SJCRH30 (cell line): Measurements from ENCODE around the gene ITM2C. TPM values are rescaled to one million over a fixed set of nuclear protein-coding genes. Genes with fewer than 3 reads are reported as not detected.

Experiments used
- DNase-seq, 2 experiments: peaks; one replicate each; pipeline ENCODE4 v3.0.0-alpha.2; 2015 to 2020
- H3K27ac ChIP-seq: fragments of 250-450 bp; sonication (Bioruptor Pico); 2 replicates; pipeline ENCODE4 v1.5.1; 2020; ENCODE audit warnings: mild to moderate bottlenecking, moderate library complexity
- H3K27me3 ChIP-seq: fragments of 250-450 bp; sonication (Bioruptor Pico); 2 replicates; pipeline ENCODE4 v1.5.1; 2020; ENCODE audit warnings: mild to moderate bottlenecking, moderate library complexity
- H3K36me3 ChIP-seq: fragments of 250-450 bp; sonication (Bioruptor Pico); 2 replicates; pipeline ENCODE4 v1.5.1; 2020; ENCODE audit warnings: mild to moderate bottlenecking, moderate library complexity
- H3K4me1 ChIP-seq: fragments of 250-450 bp; sonication (Bioruptor Pico); 2 replicates; pipeline ENCODE4 v1.5.1; 2020; ENCODE audit warnings: mild to moderate bottlenecking, moderate library complexity
- H3K4me3 ChIP-seq: fragments of 250-450 bp; sonication (Bioruptor Pico); 2 replicates; pipeline ENCODE4 v1.5.1; 2020; ENCODE audit warnings: mild to moderate bottlenecking, moderate library complexity
- H3K9me3 ChIP-seq: fragments of 250-450 bp; sonication (Bioruptor Pico); replicated peaks from 2 replicates; pipeline ENCODE4 v1.5.1; 2020; ENCODE audit warnings: mild to moderate bottlenecking, moderate library complexity
- total RNA-seq: library from RNA; depleted of rRNA; stranded (reverse); fragments of >200 nt; shearing (Covaris generic); gene quantifications from 2 replicates; pipeline ENCODE4 v1.2.3, GENCODE V29; 2014

The ITM2C gene
- total RNA-seq, 1 experiment from 2014 or later = 20.9 TPM

GRCh38 chr2:230865307-230865765 is 594 bp downstream of the ITM2C start:
- Histone ChIP-seq H3K27ac (no peak overlapping the region), H3K36me3 (no peaks in the 10 kb centered on the region), H3K27me3 (peaks cover 32% of the 10 kb centered on the region), H3K4me1 (peaks cover 26% of the 10 kb centered on the region), H3K4me3 (peak overlapping the region; percentile 66), H3K9me3 (no peaks in the 10 kb centered on the region)
- no peak for DNase-seq

GRCh38 chr2:230865766-230866755 is 1.3 kb downstream of the ITM2C start:
- Histone ChIP-seq H3K36me3 (no peaks in the 10 kb centered on the region), H3K27ac (no peak overlapping the region), H3K4me3 (no peak overlapping the region), H3K9me3 (no peaks in the 10 kb centered on the region), H3K4me1 (peaks cover 33% of the 10 kb centered on the region), H3K27me3 (peaks cover 32% of the 10 kb centered on the region)
- DNase-seq = no peak

- Histone ChIP-seq H3K4me3 (no peak overlapping the region), H3K36me3 (no peaks in the 10 kb centered on the region), H3K27me3 (peaks cover 32% of the 10 kb centered on the region), H3K9me3 (no peaks in the 10 kb centered on the region), H3K27ac (no peak overlapping the region), H3K4me1 (peaks cover 41% of the 10 kb centered on the region)
- peak in 1 of 2 experiments; percentile 57 for DNase-seq
These were observed 2.2 kb downstream of the ITM2C start for GRCh38 chr2:230866756-230867523.

- H3K9me3 ChIP-seq = no peaks in the 10 kb centered on the region
- no peaks in the 10 kb centered on the region for H3K36me3 ChIP-seq
- peaks cover 41% of the 10 kb centered on the region for H3K27me3 ChIP-seq
- peaks cover 41% of the 10 kb centered on the region for H3K4me1 ChIP-seq
- peak in 1 of 2 experiments; percentile 53 for DNase-seq
- H3K4me3 ChIP-seq = no peak overlapping the region
- no peak overlapping the region for H3K27ac ChIP-seq
These were observed 3.6 kb downstream of the ITM2C start for GRCh38 chr2:230868161-230868946.

GRCh38 chr2:230868947-230869913 is 4.5 kb downstream of the ITM2C start:
- H3K36me3 ChIP-seq = no peaks in the 10 kb centered on the region
- no peaks in the 10 kb centered on the region for H3K9me3 ChIP-seq
- H3K27ac ChIP-seq = no peak overlapping the region
- H3K4me1 ChIP-seq = peaks cover 41% of the 10 kb centered on the region
- no peak for DNase-seq
- peaks cover 41% of the 10 kb centered on the region for H3K27me3 ChIP-seq
- no peak overlapping the region for H3K4me3 ChIP-seq

GRCh38 chr2:230869914-230870543 is 5.3 kb downstream of the ITM2C start:
- peaks cover 41% of the 10 kb centered on the region for H3K4me1 ChIP-seq
- H3K4me3 ChIP-seq = peak overlapping the region; percentile 1; the same call in 1 of the 2 replicates
- H3K27me3 ChIP-seq = peaks cover 41% of the 10 kb centered on the region
- no peaks in the 10 kb centered on the region for H3K36me3 ChIP-seq
- H3K27ac ChIP-seq = peak overlapping the region; percentile 35; the same call in 1 of the 2 replicates
- DNase-seq = peak in 1 of 2 experiments; percentile 59
- no peaks in the 10 kb centered on the region for H3K9me3 ChIP-seq

GRCh38 chr2:230870544-230871360 is 6.0 kb downstream of the ITM2C start:
- peaks cover 41% of the 10 kb centered on the region for H3K4me1 ChIP-seq
- peak; percentile 91 to 93 for DNase-seq
- H3K27ac ChIP-seq = peak overlapping the region; percentile 35

GRCh38 chr2:230871361-230872150 is 6.8 kb downstream of the ITM2C start:
- no peak overlapping the region for H3K4me3 ChIP-seq
- no peaks in the 10 kb centered on the region for H3K9me3 ChIP-seq
- H3K27me3 ChIP-seq = peaks cover 36% of the 10 kb centered on the region
- H3K27ac ChIP-seq = peak overlapping the region; percentile 35
- H3K36me3 ChIP-seq = no peaks in the 10 kb centered on the region
- H3K4me1 ChIP-seq = peaks cover 41% of the 10 kb centered on the region
- DNase-seq = no peak

More at GRCh38 chr2:230870544-230871360, 6.0 kb downstream of the ITM2C start:
- H3K27me3 ChIP-seq = peaks cover 41% of the 10 kb centered on the region
- H3K4me3 ChIP-seq = peak overlapping the region; percentile 1; the same call in 1 of the 2 replicates
- no peaks in the 10 kb centered on the region for H3K36me3 ChIP-seq
- H3K9me3 ChIP-seq = no peaks in the 10 kb centered on the region

GRCh38 chr2:230872151-230872967 is 7.6 kb downstream of the ITM2C start:
- no peak overlapping the region for H3K27ac ChIP-seq
- DNase-seq = no peak
- peaks cover 30% of the 10 kb centered on the region for H3K27me3 ChIP-seq
- H3K36me3 ChIP-seq = no peaks in the 10 kb centered on the region
- peaks cover 39% of the 10 kb centered on the region for H3K4me1 ChIP-seq
- H3K9me3 ChIP-seq = no peaks in the 10 kb centered on the region
- no peak overlapping the region for H3K4me3 ChIP-seq

- DNase-seq = no peak
- H3K27me3 ChIP-seq = peaks cover 24% of the 10 kb centered on the region
- no peaks in the 10 kb centered on the region for H3K9me3 ChIP-seq
- no peak overlapping the region for H3K4me3 ChIP-seq
- peaks cover 35% of the 10 kb centered on the region for H3K4me1 ChIP-seq
- no peak overlapping the region for H3K27ac ChIP-seq
- H3K36me3 ChIP-seq = no peaks in the 10 kb centered on the region
These were observed 8.4 kb downstream of the ITM2C start for GRCh38 chr2:230872968-230873660.
